HEK293 (cell line): ENCODE data around the gene BCL2L11.

Experiments
- BCL11A ChIP-seq: fragments of 450-650 bp; formaldehyde crosslinking; IDR thresholded peaks from 2 replicates; pipeline ENCODE4 v1.5.1; 2016; ENCODE audit warnings: low read depth, missing biosample characterization, missing genetic modification characterization
- CTCF ChIP-seq: fragments of 450-650 bp; formaldehyde crosslinking; IDR thresholded peaks from 2 replicates; pipeline ENCODE4 v1.5.1; 2016; ENCODE audit warnings: missing biosample characterization, missing genetic modification characterization
- SALL2 ChIP-seq: fragments of 450-650 bp; formaldehyde crosslinking; IDR thresholded peaks from 2 replicates; pipeline ENCODE4 v1.5.0; 2017; ENCODE audit warnings: missing biosample characterization, mild to moderate bottlenecking, missing genetic modification characterization, borderline replicate concordance
- YY1 ChIP-seq: fragments of 450-650 bp; formaldehyde crosslinking; IDR thresholded peaks from 2 replicates; pipeline ENCODE4 v1.5.1; 2018; ENCODE audit warnings: missing biosample characterization, missing genetic modification characterization
- ZNF274 ChIP-seq, 2 experiments: fragments of 200-500 bp in 1 of 2; fragments of 450-650 bp in 1 of 2; sonication (Bioruptor generic) in 1 of 2; formaldehyde crosslinking in 1 of 2; IDR thresholded peaks; 2 replicates each; pipeline versions ENCODE4 v1.5.1 to v1.6.1; 2014 to 2016; ENCODE audit warnings: borderline replicate concordance in 1 of 2, inconsistent platforms in 1 of 2, low read length in 1 of 2, missing biosample characterization in 1 of 2, missing genetic modification characterization in 1 of 2
- ZNF292 ChIP-seq: fragments of 450-650 bp; formaldehyde crosslinking; IDR thresholded peaks from 2 replicates; pipeline ENCODE4 v1.5.1; 2016; ENCODE audit warnings: low read depth, missing biosample characterization, missing genetic modification characterization, borderline replicate concordance
- ZNF747 ChIP-seq: fragments of 450-650 bp; formaldehyde crosslinking; IDR thresholded peaks from 2 replicates; pipeline ENCODE4 v1.5.1; 2016; ENCODE audit warnings: missing biosample characterization, missing genetic modification characterization
- ZSCAN30 ChIP-seq: fragments of 450-650 bp; IDR thresholded peaks from 2 replicates; pipeline ENCODE4 v1.5.1; 2018; ENCODE audit warnings: missing biosample characterization, mild to moderate bottlenecking, missing genetic modification characterization, moderate library complexity
- TF ChIP-seq, protein P1 (sequence below): fragments of 450-650 bp; formaldehyde crosslinking; IDR thresholded peaks from 2 replicates; pipeline ENCODE4 v1.5.1; 2017; ENCODE audit warnings: missing biosample characterization, missing genetic modification characterization
- TF ChIP-seq, protein P2 (sequence below): fragments of 450-650 bp; formaldehyde crosslinking; IDR thresholded peaks from 2 replicates; pipeline ENCODE4 v1.5.1; 2016; ENCODE audit warnings: missing biosample characterization, missing genetic modification characterization
- TF ChIP-seq, protein P3 (sequence below): fragments of 450-650 bp; formaldehyde crosslinking; IDR thresholded peaks from 2 replicates; pipeline ENCODE4 v1.5.1; 2016; ENCODE audit warnings: missing biosample characterization, missing genetic modification characterization, low read depth
- TF ChIP-seq, protein P4 (sequence below): sonication (generic); formaldehyde crosslinking; IDR thresholded peaks from 2 replicates; pipeline ENCODE4 v1.8.1; 2022; ENCODE audit warnings: mild to moderate bottlenecking, moderate library complexity, missing genetic modification reagents

DNA sequence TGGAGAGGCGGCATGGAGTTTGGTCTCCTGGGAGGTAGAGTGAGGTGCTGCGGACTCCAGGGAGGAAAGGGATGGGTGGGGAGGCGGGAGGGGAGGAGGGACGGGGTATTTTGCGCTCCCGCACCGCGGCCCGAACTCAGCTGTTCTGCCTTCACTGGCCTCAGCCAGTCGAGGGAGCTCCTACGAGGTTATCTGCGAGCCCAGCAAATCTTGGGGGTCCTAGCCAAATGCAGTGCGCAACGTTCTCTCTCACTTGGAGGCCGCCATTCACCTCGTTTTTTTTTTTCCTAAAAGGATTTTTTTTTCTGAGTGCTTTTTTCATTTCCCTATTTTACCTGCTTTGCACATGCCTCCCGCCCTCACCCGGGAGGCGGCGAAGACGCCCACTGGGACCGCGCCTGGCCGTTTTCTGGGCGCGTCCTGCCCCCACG lies 877 bp upstream of the BCL2L11 start:
- TF ChIP-seq, protein P1, sequence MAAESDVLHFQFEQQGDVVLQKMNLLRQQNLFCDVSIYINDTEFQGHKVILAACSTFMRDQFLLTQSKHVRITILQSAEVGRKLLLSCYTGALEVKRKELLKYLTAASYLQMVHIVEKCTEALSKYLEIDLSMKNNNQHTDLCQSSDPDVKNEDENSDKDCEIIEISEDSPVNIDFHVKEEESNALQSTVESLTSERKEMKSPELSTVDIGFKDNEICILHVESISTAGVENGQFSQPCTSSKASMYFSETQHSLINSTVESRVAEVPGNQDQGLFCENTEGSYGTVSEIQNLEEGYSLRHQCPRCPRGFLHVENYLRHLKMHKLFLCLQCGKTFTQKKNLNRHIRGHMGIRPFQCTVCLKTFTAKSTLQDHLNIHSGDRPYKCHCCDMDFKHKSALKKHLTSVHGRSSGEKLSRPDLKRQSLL (tag by site-specific recombination), result no peak
- no peak for TF ChIP-seq CTCF (tag by site-specific recombination)
- no peak for TF ChIP-seq SALL2 (tag by site-specific recombination)
- TF ChIP-seq ZSCAN30 (tag by site-specific recombination), result no peak
- TF ChIP-seq, protein P2, sequence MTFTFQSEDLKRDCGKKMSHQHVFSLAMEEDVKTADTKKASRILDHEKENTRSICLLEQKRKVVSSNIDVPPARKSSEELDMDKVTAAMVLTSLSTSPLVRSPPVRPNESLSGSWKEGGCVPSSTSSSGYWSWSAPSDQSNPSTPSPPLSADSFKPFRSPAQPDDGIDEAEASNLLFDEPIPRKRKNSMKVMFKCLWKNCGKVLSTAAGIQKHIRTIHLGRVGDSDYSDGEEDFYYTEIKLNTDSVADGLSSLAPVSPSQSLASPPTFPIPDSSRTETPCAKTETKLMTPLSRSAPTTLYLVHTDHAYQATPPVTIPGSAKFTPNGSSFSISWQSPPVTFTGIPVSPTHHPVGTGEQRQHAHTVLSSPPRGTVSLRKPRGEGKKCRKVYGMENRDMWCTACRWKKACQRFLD (tag by site-specific recombination), result no peak
- TF ChIP-seq ZNF274 (IDR thresholded peaks at IDR 0.05; ENCODE audit: low read length), result no peak
- TF ChIP-seq ZNF274 (tag by site-specific recombination; IDR thresholded peaks at IDR 0.05; ENCODE audit: borderline replicate concordance), result no peak
- no peak for TF ChIP-seq ZNF292 (tag by site-specific recombination)
- no peak for TF ChIP-seq ZNF747 (tag by site-specific recombination)
- TF ChIP-seq, protein P3, sequence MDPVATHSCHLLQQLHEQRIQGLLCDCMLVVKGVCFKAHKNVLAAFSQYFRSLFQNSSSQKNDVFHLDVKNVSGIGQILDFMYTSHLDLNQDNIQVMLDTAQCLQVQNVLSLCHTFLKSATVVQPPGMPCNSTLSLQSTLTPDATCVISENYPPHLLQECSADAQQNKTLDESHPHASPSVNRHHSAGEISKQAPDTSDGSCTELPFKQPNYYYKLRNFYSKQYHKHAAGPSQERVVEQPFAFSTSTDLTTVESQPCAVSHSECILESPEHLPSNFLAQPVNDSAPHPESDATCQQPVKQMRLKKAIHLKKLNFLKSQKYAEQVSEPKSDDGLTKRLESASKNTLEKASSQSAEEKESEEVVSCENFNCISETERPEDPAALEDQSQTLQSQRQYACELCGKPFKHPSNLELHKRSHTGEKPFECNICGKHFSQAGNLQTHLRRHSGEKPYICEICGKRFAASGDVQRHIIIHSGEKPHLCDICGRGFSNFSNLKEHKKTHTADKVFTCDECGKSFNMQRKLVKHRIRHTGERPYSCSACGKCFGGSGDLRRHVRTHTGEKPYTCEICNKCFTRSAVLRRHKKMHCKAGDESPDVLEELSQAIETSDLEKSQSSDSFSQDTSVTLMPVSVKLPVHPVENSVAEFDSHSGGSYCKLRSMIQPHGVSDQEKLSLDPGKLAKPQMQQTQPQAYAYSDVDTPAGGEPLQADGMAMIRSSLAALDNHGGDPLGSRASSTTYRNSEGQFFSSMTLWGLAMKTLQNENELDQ (tag by site-specific recombination), result no peak
- TF ChIP-seq, protein P4, sequence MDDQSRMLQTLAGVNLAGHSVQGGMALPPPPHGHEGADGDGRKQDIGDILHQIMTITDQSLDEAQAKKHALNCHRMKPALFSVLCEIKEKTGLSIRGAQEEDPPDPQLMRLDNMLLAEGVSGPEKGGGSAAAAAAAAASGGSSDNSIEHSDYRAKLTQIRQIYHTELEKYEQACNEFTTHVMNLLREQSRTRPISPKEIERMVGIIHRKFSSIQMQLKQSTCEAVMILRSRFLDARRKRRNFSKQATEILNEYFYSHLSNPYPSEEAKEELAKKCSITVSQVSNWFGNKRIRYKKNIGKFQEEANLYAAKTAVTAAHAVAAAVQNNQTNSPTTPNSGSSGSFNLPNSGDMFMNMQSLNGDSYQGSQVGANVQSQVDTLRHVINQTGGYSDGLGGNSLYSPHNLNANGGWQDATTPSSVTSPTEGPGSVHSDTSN, result no peak
- TF ChIP-seq YY1, result no peak
- TF ChIP-seq BCL11A (tag by site-specific recombination), result no peak
